ENCODE results near the gene SLK.

The SLK gene

DNA sequence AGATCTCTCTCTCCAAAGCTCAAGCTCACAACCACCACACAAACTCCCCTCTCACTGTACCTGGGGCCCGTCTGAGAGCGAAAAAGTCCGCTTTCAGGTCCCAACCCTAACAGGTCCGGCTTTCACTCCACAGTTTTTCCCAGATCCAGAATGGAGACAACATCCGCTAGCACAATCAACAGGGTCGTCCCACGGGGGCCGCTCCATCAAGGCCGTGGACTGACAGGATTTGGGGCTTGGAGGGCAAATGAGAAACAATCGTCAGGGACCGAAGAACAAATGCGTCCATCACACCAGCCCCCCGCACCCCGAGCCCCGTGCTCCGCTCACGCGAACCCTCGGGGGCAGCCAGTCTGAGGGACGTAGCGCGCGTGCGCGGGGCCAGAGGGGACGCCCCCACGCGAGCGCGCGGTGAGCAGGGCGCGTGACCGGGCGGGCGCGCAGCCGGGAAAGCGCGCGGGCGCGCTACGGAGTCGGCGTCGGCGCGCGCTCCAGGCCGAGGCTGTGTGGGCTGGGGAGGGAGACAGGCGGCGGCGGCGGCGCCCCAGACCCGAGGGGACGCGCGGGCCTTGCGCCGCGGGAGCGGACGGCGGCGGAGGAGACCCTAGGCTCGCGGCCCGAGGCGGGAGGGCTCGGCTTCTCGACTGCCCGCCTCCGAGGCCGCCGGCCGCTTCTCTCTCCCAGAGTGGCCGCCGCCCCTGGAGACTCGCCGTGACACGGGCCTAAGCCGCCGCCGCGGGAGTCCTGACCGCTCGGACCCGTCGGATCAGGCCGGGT, at the start of gene SLK:
Gene SLK (plus strand): TSS at position 470 of the 777 bp plus-strand sequence. CDS start 606 bp downstream, outside the sequence.
- Histone ChIP-seq H3K79me2 (ENCODE audit: low read length) (peaks cover 44% of the 10 kb centered on the region), H3K27me3 (replicated peaks; ENCODE audit: insufficient read depth, low read length) (no peaks in the 10 kb centered on the region), H3K27ac (ENCODE audit: low read length) (peak within 1 kb of the TSS; percentile 23; the same call in 1 of the 2 replicates), H3K9me2 (replicated peaks; ENCODE audit: insufficient read depth, low read length) (no peaks in the 10 kb centered on the region), H3K9ac (ENCODE audit: low read length) (peak within 1 kb of the TSS; percentile 82), H3K4me1 (ENCODE audit: low read length) (no peaks in the 10 kb centered on the region), H3F3A (ENCODE audit: insufficient read depth, low read length) (no peaks in the 10 kb centered on the region), H4K20me1 (ENCODE audit: insufficient read depth, low read length) (no peaks in the 10 kb centered on the region), H3K4me2 (ENCODE audit: low read depth, low read length) (peak within 1 kb of the TSS; percentile 81), H3K4me3 (ENCODE audit: low read length) (peak within 1 kb of the TSS; percentile 84), H2AFZ (ENCODE audit: low read length) (peak within 1 kb of the TSS; percentile 89), H3K36me3 (replicated peaks; ENCODE audit: insufficient read depth, low read length) (no peaks in the 10 kb centered on the region; the same call in 1 of the 2 replicates), H3K9me3 (replicated peaks; ENCODE audit: insufficient read depth, low read length) (no peaks in the 10 kb centered on the region)
- DNase-seq = peak; percentile 88
- TF ChIP-seq EZH2 (optimal IDR thresholded peaks at IDR 0.05; ENCODE audit: low read depth, low read length) = no peak
- TF ChIP-seq EZH2phosphoT487 (IDR thresholded peaks at IDR 0.05; ENCODE audit: low read length) = no peak
- TF ChIP-seq CTCF (IDR thresholded peaks at IDR 0.05; ENCODE audit: low read length) = no peak

- H4K20me1 ChIP-seq (ENCODE audit: insufficient read depth, low read length) = no peaks in the 10 kb centered on the region
- H3K9ac ChIP-seq (ENCODE audit: low read length) = peak overlapping the region; percentile 88
- H3K27ac ChIP-seq (ENCODE audit: low read length) = peak overlapping the region; percentile 57; the same call in 1 of the 2 replicates
- no peak for TF ChIP-seq EZH2 (optimal IDR thresholded peaks at IDR 0.05; ENCODE audit: low read depth, low read length)
- no peak for TF ChIP-seq EZH2phosphoT487 (IDR thresholded peaks at IDR 0.05; ENCODE audit: low read length)
- TF ChIP-seq CTCF (IDR thresholded peaks at IDR 0.05; ENCODE audit: low read length) = no peak
- H3K36me3 ChIP-seq (replicated peaks; ENCODE audit: insufficient read depth, low read length) = no peaks in the 10 kb centered on the region
- peaks cover 13% of the 10 kb centered on the region for H3K79me2 ChIP-seq (ENCODE audit: low read length)
- H3K27me3 ChIP-seq (replicated peaks; ENCODE audit: insufficient read depth, low read length) = no peaks in the 10 kb centered on the region
- peak overlapping the region; percentile 100 for H3K4me2 ChIP-seq (ENCODE audit: low read depth, low read length)
- peak overlapping the region; percentile 94 for H3K4me3 ChIP-seq (ENCODE audit: low read length)
- peaks cover 19% of the 10 kb centered on the region; the same call in 1 of the 2 replicates for H3F3A ChIP-seq (ENCODE audit: insufficient read depth, low read length)
- DNase-seq = peak; percentile 26
- no peaks in the 10 kb centered on the region for H3K9me2 ChIP-seq (replicated peaks; ENCODE audit: insufficient read depth, low read length)
- H3K4me1 ChIP-seq (ENCODE audit: low read length) = peaks cover 9% of the 10 kb centered on the region
- no peaks in the 10 kb centered on the region for H3K9me3 ChIP-seq (replicated peaks; ENCODE audit: insufficient read depth, low read length)
- H2AFZ ChIP-seq (ENCODE audit: low read length) = peak overlapping the region; percentile 95
Observed at GRCh38 chr10:103917302-103918052, 49.5 kb upstream of the SLK start.

GRCh38 chr10:103918053-103918846, 48.7 kb upstream of the SLK start, which contains the start of gene STN1:
STN1 (minus strand) TSS chr10:103918184; CDS start chr10:103917594, 590 bp downstream.
- peak; percentile 97 for DNase-seq

More at GRCh38 chr10:103918053-103918846, 48.7 kb upstream of the SLK start, which contains the start of gene STN1:
- Histone ChIP-seq H3K27ac (ENCODE audit: low read length) (peak within 1 kb of the TSS; percentile 57), H3K9me3 (replicated peaks; ENCODE audit: insufficient read depth, low read length) (no peaks in the 10 kb centered on the region), H3K4me3 (ENCODE audit: low read length) (peak within 1 kb of the TSS; percentile 94), H3K36me3 (replicated peaks; ENCODE audit: insufficient read depth, low read length) (no peaks in the 10 kb centered on the region), H3K79me2 (ENCODE audit: low read length) (peaks cover 13% of the 10 kb centered on the region), H2AFZ (ENCODE audit: low read length) (peak within 1 kb of the TSS; percentile 95), H3K4me2 (ENCODE audit: low read depth, low read length) (peak within 1 kb of the TSS; percentile 100), H3K9me2 (replicated peaks; ENCODE audit: insufficient read depth, low read length) (no peaks in the 10 kb centered on the region), H3K9ac (ENCODE audit: low read length) (peak within 1 kb of the TSS; percentile 88), H4K20me1 (ENCODE audit: insufficient read depth, low read length) (no peaks in the 10 kb centered on the region), H3K4me1 (ENCODE audit: low read length) (peaks cover 9% of the 10 kb centered on the region), H3K27me3 (replicated peaks; ENCODE audit: insufficient read depth, low read length) (no peaks in the 10 kb centered on the region), H3F3A (ENCODE audit: insufficient read depth, low read length) (peaks cover 13% of the 10 kb centered on the region; the same call in 1 of the 2 replicates)
- 0 out of 2 replicates have a peak, but pooled peaks have one; percentile 4 for TF ChIP-seq CTCF (IDR thresholded peaks at IDR 0.05; ENCODE audit: low read length)
- TF ChIP-seq EZH2phosphoT487 (IDR thresholded peaks at IDR 0.05; ENCODE audit: low read length) = no peak
